ENCODE data around the gene DLX2. TPM values are rescaled to one million over a fixed set of nuclear protein-coding genes. Genes with fewer than 3 reads are reported as not detected.

The DLX2 gene
- total RNA-seq, 1 experiment from 2014 or later, result 0.82 TPM

DNA sequence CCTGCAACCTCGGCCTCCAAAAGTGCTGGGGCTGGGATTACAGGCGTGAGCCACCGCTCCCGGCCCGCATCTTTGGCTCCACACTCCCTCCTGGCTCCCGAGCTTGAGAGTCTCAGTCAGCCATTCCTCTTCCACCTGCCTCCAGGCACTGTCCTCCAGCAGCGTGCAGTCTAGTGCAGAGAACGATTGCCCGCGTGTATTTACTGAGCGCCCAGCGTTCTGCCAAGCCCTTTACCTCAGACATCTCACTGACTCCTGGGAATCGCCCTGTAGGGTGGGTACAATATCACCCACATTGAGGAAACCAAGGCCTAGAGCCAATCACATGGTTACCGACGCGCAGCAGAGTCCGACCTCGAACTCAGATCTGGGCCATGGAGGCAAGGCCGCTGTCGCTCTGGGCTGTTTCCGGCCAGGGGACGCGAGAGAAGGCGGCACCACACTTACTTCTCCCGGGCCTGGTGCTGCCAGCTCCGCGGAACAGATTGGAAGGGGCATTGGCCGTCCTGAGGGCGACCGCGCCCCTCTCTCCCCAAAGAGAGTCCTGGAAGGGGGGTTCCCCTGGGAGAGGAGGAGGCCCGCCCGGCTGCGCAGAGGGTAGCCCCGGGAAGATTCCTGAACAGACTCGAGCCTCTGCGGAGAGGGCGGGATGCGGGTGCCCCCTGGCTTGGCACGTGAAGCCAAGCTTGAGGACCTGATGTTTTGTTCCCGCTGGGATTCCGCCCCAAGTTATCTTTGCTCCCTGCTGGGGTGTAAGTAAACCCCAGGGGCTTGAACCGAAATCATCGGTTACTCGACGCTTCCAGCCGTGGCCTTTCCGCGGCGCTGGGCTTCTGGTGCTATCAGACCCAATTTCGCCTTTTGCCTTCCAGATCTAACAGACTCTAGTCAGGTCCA lies 5.2 kb upstream of the DLX2 start:
- Mint-ChIP-seq H3K36me3 (ENCODE audit: insufficient read depth, unreplicated experiment) (peaks cover 6% of the 10 kb centered on the region), H3K4me3 (ENCODE audit: unreplicated experiment) (no peak overlapping the region), H3K4me1 (ENCODE audit: low read depth, unreplicated experiment) (peaks cover 7% of the 10 kb centered on the region), H3K27me3 (ENCODE audit: insufficient read depth, unreplicated experiment) (peaks cover 3% of the 10 kb centered on the region), H3K9me3 (ENCODE audit: unreplicated experiment) (no peaks in the 10 kb centered on the region), H3K27ac (ENCODE audit: unreplicated experiment) (no peak overlapping the region)
- TF ChIP-seq, protein P1, sequence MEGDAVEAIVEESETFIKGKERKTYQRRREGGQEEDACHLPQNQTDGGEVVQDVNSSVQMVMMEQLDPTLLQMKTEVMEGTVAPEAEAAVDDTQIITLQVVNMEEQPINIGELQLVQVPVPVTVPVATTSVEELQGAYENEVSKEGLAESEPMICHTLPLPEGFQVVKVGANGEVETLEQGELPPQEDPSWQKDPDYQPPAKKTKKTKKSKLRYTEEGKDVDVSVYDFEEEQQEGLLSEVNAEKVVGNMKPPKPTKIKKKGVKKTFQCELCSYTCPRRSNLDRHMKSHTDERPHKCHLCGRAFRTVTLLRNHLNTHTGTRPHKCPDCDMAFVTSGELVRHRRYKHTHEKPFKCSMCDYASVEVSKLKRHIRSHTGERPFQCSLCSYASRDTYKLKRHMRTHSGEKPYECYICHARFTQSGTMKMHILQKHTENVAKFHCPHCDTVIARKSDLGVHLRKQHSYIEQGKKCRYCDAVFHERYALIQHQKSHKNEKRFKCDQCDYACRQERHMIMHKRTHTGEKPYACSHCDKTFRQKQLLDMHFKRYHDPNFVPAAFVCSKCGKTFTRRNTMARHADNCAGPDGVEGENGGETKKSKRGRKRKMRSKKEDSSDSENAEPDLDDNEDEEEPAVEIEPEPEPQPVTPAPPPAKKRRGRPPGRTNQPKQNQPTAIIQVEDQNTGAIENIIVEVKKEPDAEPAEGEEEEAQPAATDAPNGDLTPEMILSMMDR (IDR thresholded peaks at IDR 0.05; ENCODE audit: insufficient read depth in 1 of 2, low read depth in 1 of 2, low read length in 1 of 2, severe bottlenecking in 1 of 2, unreplicated experiment in 1 of 2), result no peak
- intact Hi-C loops (cut with micrococcal nuclease; ENCODE audit: unreplicated experiment), result no loop called here
- H3K36me3 ChIP-seq (ENCODE audit: control insufficient read depth, insufficient read depth, low read length), result no peaks in the 10 kb centered on the region
- H3K4me1 ChIP-seq, result peaks cover 4% of the 10 kb centered on the region; the same call in 1 of the 2 replicates
- no peak overlapping the region for H3K4me3 ChIP-seq (ENCODE audit: low read depth, low read length)
- ChIA-PET POLR2A (no interaction called here), CTCF (no interaction called here)
- BruUV-seq (replicated peaks), result no TSS peak
- DNase-seq, result no peak
- H3K27me3 ChIP-seq (replicated peaks; ENCODE audit: control insufficient read depth, insufficient read depth, low read length), result no peaks in the 10 kb centered on the region
- H3K9me3 ChIP-seq, result no peaks in the 10 kb centered on the region

DNA sequence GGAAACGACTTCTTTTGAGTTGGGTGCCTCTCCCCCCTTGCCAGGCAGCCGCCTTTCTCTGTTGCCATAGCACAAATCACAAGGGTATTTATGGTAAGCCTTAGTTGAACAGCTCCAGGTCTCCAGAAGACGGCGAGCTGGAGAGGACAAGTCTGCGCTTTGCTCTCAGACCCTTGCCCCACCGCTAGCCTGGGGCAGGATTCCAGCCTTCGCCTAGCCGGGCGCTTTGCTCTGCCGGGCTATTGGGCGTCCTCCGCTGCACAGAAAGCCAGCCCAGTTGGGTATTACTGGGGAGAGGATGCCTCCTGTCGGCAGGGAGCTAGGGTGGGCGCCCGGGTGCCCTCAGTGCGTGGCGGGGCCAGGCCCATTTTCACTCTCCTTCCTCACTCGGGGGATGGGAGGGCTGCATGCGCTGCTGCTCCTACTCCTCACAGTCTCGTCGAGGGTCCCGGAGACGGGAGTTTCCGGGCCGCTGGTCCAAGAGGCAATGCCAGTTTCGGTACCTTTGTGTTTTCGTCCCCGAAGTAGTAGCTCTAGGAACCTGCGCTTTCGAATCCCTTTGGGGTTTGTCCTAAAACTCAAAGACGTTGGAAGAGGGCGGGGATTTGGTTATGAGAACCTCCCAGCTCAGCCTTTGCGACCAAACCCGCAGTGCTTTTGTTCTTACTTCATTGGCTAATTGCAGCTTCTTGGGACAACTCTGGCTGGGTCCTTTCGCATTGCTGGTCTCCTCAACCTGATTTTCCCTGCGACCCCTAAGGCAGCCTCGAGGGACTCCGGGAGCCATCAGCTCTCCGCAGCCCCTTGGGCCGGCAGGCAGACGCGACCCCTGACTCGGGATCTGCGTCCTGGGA lies 3.6 kb upstream of the DLX2 start:
- peaks cover 4% of the 10 kb centered on the region; the same call in 1 of the 2 replicates for H3K4me1 ChIP-seq
- Mint-ChIP-seq H3K27ac (ENCODE audit: unreplicated experiment) (no peak overlapping the region), H3K4me1 (ENCODE audit: low read depth, unreplicated experiment) (peaks cover 7% of the 10 kb centered on the region), H3K9me3 (ENCODE audit: unreplicated experiment) (no peaks in the 10 kb centered on the region), H3K27me3 (ENCODE audit: insufficient read depth, unreplicated experiment) (peaks cover 3% of the 10 kb centered on the region), H3K36me3 (ENCODE audit: insufficient read depth, unreplicated experiment) (peaks cover 16% of the 10 kb centered on the region), H3K4me3 (ENCODE audit: unreplicated experiment) (no peak overlapping the region)
- no peaks in the 10 kb centered on the region for H3K36me3 ChIP-seq (ENCODE audit: control insufficient read depth, insufficient read depth, low read length)
- ChIA-PET CTCF (interaction anchor here (1.4 to 2.2 kb wide), 2 partner anchors 21 to 402 kb away, joined by 4 read pairs; no protein-coding TSS in a partner anchor), POLR2A (no interaction called here)
- no TSS peak for BruUV-seq (replicated peaks)
- no peaks in the 10 kb centered on the region for H3K9me3 ChIP-seq
- no peak overlapping the region for H3K4me3 ChIP-seq (ENCODE audit: low read depth, low read length)
- intact Hi-C loops (cut with micrococcal nuclease; ENCODE audit: unreplicated experiment), result no loop called here
- H3K27me3 ChIP-seq (replicated peaks; ENCODE audit: control insufficient read depth, insufficient read depth, low read length), result no peaks in the 10 kb centered on the region
- peak in 1 of 2 experiments; percentile 32 for DNase-seq
- TF ChIP-seq, protein P1 (IDR thresholded peaks at IDR 0.05; ENCODE audit: insufficient read depth in 1 of 2, low read depth in 1 of 2, low read length in 1 of 2, severe bottlenecking in 1 of 2, unreplicated experiment in 1 of 2), result no peak

DNA sequence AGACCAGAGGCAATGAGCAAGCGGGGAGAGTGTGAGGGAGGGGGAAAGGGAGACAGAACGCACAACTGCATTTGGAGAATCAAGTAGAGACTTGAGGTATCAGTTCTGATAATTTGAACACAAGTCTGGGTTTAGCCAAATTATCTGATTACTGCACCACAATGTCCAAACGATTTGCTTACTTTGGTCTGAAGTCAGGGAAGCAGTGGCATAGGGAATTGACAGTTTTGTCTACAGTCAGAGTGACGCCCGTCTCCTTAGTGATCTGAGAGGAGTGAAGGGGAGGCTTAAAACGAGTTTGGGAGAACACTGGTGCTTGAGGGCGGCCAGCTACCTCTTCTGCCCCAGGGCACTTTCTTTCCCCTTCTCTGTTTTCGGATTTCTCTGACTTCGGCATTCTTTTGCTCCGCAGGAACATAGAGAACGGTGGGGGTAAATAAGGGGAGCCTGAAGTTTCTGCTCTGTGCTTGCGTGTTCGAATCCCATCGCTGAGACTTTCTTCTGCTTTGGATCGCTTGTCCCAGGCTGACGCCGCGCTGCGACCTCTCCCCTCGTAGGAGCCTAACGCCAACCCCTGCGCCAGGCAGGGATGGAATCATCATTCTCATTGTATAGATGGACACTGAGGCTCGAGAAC lies 2.9 kb upstream of the DLX2 start:
- H3K4me1 ChIP-seq, result peaks cover 4% of the 10 kb centered on the region; the same call in 1 of the 2 replicates
- no peak overlapping the region for H3K4me3 ChIP-seq (ENCODE audit: low read depth, low read length)
- TF ChIP-seq, protein P1 (IDR thresholded peaks at IDR 0.05; ENCODE audit: insufficient read depth in 1 of 2, low read depth in 1 of 2, low read length in 1 of 2, severe bottlenecking in 1 of 2, unreplicated experiment in 1 of 2), result no peak
- peaks cover 16% of the 10 kb centered on the region for H3K36me3 Mint-ChIP-seq (ENCODE audit: insufficient read depth, unreplicated experiment)
- H3K9me3 Mint-ChIP-seq (ENCODE audit: unreplicated experiment), result no peaks in the 10 kb centered on the region
- peaks cover 7% of the 10 kb centered on the region for H3K4me1 Mint-ChIP-seq (ENCODE audit: low read depth, unreplicated experiment)
- no peak overlapping the region for H3K27ac Mint-ChIP-seq (ENCODE audit: unreplicated experiment)
- H3K27me3 ChIP-seq (replicated peaks; ENCODE audit: control insufficient read depth, insufficient read depth, low read length), result no peaks in the 10 kb centered on the region
- no peak for DNase-seq
- no peak overlapping the region for H3K4me3 Mint-ChIP-seq (ENCODE audit: unreplicated experiment)
- H3K27me3 Mint-ChIP-seq (ENCODE audit: insufficient read depth, unreplicated experiment), result peaks cover 3% of the 10 kb centered on the region
- intact Hi-C loops (cut with micrococcal nuclease; ENCODE audit: unreplicated experiment), result no loop called here
- H3K9me3 ChIP-seq, result no peaks in the 10 kb centered on the region
- CTCF ChIA-PET, result interaction anchor here (1.4 to 2.2 kb wide), 2 partner anchors 22 to 401 kb away, joined by 4 read pairs; no protein-coding TSS in a partner anchor
- POLR2A ChIA-PET, result no interaction called here
- BruUV-seq (replicated peaks), result no TSS peak
- no peaks in the 10 kb centered on the region for H3K36me3 ChIP-seq (ENCODE audit: control insufficient read depth, insufficient read depth, low read length)
